Mammary epithelial cell (primary cell): ENCODE results near the gene KIF6.

Experiments used
- EZH2 ChIP-seq: IDR thresholded peaks from 2 replicates; pipeline ENCODE4 v1.6.1; 2012; ENCODE audit warnings: low read length, inconsistent platforms, borderline replicate concordance
- TF ChIP-seq, protein P1 (sequence below), 2 donors: IDR thresholded peaks in 1 of 2; conservative IDR thresholded peaks in 1 of 2; 2 replicates each; pipeline ENCODE4 v1.5.1; 2011 to 2012; ENCODE audit warnings: inconsistent platforms in 2 of 2, low read length in 2 of 2, mild to moderate bottlenecking in 2 of 2, control low read depth in 1 of 2, low read depth in 1 of 2; ENCODE audit not compliant: insufficient read depth in 1 of 2; ENCODE audit errors: extremely low read depth in 1 of 2

DNA sequence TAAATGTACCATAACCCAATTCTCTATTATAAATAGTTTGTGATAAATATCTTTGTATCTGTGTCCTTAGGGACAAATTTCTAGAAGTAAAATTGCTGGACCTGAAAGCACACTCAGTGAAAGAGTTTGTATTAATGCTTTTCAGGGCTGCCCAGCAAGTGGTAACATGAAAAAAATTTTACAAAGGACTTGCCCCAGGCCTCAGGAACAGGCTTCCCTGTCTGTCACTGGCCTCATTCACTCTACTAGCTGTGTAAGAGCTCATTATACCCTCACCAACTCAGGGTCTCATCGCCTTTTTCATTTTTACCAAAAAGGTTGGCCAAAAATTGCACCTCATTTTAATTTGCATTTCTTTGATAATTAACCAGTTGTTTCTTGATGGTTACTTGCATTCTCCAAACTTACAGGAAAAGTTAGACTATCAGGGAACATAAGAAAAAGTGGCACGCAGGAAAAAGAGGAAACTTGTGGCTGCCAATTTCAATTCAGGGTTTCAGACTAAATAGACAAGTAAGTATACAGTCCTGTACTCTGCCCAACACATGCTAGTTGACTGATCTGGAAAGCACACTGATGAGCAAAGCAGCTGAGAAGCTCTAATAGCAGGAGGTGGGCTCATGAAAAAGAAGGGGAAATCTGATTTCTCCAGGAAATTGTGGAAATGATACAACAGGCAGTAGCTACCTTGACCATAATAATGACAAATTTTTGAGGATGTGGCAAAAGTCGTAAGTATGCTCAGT is 161.5 kb downstream of the KIF6 start:
- TF ChIP-seq, protein P1, sequence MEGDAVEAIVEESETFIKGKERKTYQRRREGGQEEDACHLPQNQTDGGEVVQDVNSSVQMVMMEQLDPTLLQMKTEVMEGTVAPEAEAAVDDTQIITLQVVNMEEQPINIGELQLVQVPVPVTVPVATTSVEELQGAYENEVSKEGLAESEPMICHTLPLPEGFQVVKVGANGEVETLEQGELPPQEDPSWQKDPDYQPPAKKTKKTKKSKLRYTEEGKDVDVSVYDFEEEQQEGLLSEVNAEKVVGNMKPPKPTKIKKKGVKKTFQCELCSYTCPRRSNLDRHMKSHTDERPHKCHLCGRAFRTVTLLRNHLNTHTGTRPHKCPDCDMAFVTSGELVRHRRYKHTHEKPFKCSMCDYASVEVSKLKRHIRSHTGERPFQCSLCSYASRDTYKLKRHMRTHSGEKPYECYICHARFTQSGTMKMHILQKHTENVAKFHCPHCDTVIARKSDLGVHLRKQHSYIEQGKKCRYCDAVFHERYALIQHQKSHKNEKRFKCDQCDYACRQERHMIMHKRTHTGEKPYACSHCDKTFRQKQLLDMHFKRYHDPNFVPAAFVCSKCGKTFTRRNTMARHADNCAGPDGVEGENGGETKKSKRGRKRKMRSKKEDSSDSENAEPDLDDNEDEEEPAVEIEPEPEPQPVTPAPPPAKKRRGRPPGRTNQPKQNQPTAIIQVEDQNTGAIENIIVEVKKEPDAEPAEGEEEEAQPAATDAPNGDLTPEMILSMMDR (conservative IDR thresholded peaks at IDR 0.05 in 1 of 2, IDR thresholded peaks at IDR 0.05 in 1 of 2; ENCODE audit: extremely low read depth in 1 of 2, insufficient read depth in 1 of 2, low read depth in 1 of 2, low read length in 2 of 2) = no peak
- no peak for TF ChIP-seq EZH2
